ENCODE data around the gene C1GALT1. TPM values are rescaled to one million over a fixed set of nuclear protein-coding genes. Genes with fewer than 3 reads are reported as not detected.

Gene C1GALT1
- total RNA-seq, 1 experiment from 2014 or later = 81.5 TPM

- H3K36me3 Mint-ChIP-seq (ENCODE audit: insufficient read depth in 1 of 3, low read depth in 3 of 3) = peaks cover 17 to 45% (median 38%) of the 10 kb centered on the region in 3 experiments
- no peak for TF ChIP-seq CTCF (conservative IDR thresholded peaks at IDR 0.05)
- peaks cover 20 to 32% of the 10 kb centered on the region in 2 experiments for H3K4me1 Mint-ChIP-seq
- Histone ChIP-seq H3K23ac (ENCODE audit: insufficient read length, low read depth, low read length) (no peak overlapping the region), H3K4me1 (ENCODE audit: insufficient read depth, low read length) (no peaks in the 10 kb centered on the region; the same call in 1 of the 2 replicates), H4K91ac (ENCODE audit: insufficient read length, low read depth, low read length) (no peak overlapping the region), H3K4ac (ENCODE audit: low read depth, low read length) (no peak overlapping the region), H3K9me3 (ENCODE audit: control insufficient read depth, low read depth, low read length) (no peaks in the 10 kb centered on the region), H4K5ac (ENCODE audit: insufficient read length, low read depth, low read length) (no peak overlapping the region), H2BK15ac (ENCODE audit: low read depth, low read length) (no peak overlapping the region), H2AK5ac (ENCODE audit: insufficient read length, low read length) (no peak overlapping the region), H2BK20ac (ENCODE audit: low read depth, low read length, poor library complexity, severe bottlenecking) (no peak overlapping the region), H2BK120ac (ENCODE audit: low read depth, low read length, poor library complexity, severe bottlenecking) (no peak overlapping the region), H3K27me3 (ENCODE audit: insufficient read depth, low read length) (no peaks in the 10 kb centered on the region), H3K79me1 (ENCODE audit: insufficient read depth, low read depth, low read length, poor library complexity, severe bottlenecking) (peaks cover 4% of the 10 kb centered on the region), H4K20me1 (ENCODE audit: control insufficient read depth, insufficient read depth, insufficient read length) (no peaks in the 10 kb centered on the region), H3T11ph (ENCODE audit: low read length) (no peak overlapping the region), H3K23me2 (ENCODE audit: insufficient read length, low read depth, low read length, poor library complexity, severe bottlenecking) (no peaks in the 10 kb centered on the region), H2AFZ (ENCODE audit: low read length) (no peak overlapping the region), H4K8ac (replicated peaks; ENCODE audit: insufficient read length, low read depth, low read length) (no peak overlapping the region), H3K27ac (ENCODE audit: insufficient read length, low read depth, low read length) (no peak overlapping the region), H2BK5ac (ENCODE audit: insufficient read length, low read length) (no peak overlapping the region), H3K56ac (ENCODE audit: insufficient read length, low read depth, low read length) (no peak overlapping the region), H3K14ac (ENCODE audit: insufficient read depth, low read length) (no peak overlapping the region), H2BK12ac (ENCODE audit: insufficient read length, low read depth, low read length) (no peak overlapping the region), H3K4me2 (ENCODE audit: insufficient read depth, insufficient read length, low read length) (no peak overlapping the region), H3K18ac (ENCODE audit: insufficient read length, low read depth, low read length) (no peak overlapping the region), H3K79me2 (ENCODE audit: insufficient read depth, low read length) (peaks cover 16% of the 10 kb centered on the region; the same call in 1 of the 2 replicates), H3K9ac (ENCODE audit: extremely low read depth, insufficient read length, low read length) (no peak overlapping the region)
- H3K9me3 Mint-ChIP-seq = peaks cover 8 to 17% of the 10 kb centered on the region in 2 experiments; a peak in 4 of 5 replicates
- no peak overlapping the region; a peak in 1 of 7 replicates for H3K27ac Mint-ChIP-seq
- no peak for DNase-seq
- no peak overlapping the region for H3K4me3 Mint-ChIP-seq
- WGBS (ENCODE audit: extremely low coverage, insufficient read length, low lambda C conversion rate) = no CpG with 5 or more reads among the region's 5 CpGs
- H3K27me3 Mint-ChIP-seq (ENCODE audit: low read depth) = no peaks in the 10 kb centered on the region
These were observed 44.1 kb downstream of the C1GALT1 start for GRCh38 chr7:7226407-7226806.
